GM18498 (cell line): ENCODE results near the gene SORBS1.

Source experiments
- ATAC-seq: cut with Tn5 transposase; IDR thresholded peaks from one replicate; pipeline ENCODE4 v1.9.1; 2021; ENCODE audit warnings: mild to moderate bottlenecking, moderate library complexity; ENCODE audit not compliant: unreplicated experiment

Gene SORBS1

DNA sequence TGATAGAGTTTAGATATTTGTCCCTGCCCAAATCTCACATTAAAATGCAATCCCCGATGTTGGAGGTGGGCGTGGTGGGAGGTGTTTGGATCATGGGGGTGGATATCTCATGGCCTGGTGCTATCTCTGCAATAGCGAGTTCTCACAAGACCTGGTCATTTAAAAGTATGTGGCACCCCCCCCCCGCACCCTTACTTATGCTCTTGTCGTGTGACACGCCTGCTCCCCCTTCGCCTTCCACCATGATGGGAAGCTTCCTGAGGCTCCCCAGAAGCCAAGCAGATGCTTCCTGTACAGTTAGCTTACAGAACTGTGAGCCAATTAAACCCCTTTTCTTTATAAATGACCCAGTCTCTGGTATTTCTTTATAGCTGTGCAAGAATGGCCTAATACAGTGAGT, 118.8 kb downstream of the SORBS1 start:
- no peak for ATAC-seq

DNA sequence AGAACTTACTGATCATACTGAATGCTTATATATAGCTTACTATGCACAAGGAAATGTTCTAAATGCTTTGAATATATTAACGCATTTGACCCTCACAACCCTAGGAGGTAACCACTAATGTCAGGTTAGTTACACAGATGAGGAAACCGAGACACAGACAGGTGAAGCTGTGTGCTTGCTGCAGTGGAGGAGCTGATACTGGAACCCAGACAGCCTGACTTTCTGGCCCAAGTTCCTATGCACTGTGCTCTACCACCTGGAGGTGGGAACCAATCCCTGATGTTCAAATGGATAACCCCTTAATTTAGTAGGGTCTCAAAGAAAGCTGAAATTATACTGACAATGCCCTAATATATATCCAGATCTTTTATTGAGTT, 119.6 kb downstream of the SORBS1 start:
- ATAC-seq: peak; percentile 16

DNA sequence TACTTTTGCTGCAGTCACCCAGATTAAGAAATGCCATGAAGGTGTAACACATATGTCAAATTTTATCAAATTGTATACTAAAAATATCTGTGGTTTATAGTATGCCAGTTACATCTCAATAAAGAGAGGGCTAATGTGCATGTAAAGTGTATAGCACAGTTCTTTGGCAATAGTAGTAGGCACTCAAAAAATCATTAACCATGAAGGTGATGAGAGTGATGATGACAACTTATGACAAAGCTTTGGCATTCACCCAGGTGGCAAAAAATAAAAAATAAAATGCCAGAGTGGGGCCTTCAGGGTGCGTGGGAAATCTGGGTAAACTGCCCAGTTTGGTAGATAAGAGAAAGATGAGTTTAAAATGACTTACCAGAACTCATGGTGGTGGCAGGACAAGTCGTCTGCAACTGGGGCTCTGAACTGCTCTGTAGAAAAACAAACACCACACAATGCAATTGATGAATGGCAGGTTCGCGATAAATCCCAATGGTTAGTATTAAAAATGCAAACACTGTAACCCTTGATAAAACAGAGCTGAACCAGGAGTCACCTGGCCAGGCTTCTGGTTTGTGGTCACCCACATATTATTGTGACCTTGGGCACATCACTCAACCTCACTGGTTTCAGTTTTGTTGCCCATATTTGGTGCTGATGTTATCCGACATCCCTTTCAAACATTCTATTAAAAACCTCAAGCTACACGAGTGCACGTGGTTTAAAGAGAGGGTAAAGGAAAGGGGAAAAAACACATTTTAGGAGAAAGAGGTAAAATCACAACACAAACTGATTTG, 120.2 kb downstream of the SORBS1 start:
- ATAC-seq: peak; percentile 89

DNA sequence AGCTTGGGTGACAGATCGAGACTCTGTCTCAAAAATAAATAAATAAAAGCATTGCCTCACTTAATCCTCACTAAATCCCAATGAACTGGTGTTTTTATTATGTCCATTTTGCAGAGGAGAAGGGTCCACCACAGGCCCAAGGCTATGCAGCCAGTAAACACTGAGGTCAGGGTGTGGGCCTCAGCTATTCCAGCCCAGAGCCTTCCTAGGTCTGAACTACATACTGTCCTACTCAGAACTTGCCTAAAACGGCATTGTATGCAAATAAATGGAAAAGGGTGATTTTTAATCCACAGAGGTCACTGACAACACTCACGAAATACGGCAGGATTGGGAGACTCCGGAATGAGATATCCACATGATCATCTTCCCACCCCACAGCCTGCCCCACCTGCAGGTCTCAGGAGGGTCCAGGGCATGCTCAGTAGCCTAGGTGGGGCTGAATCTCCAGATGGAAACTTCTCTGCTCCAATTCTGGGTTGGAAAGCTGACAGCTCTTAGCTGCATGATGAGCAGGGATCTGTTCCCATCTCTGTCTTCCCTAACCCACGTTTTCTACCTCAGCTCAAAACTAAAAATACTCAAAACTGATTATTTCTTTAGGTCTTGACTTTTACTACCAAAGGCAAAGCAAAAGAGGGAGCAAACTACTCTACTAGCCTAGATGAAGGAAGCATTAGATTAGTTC, 121.0 kb downstream of the SORBS1 start:
- no peak for ATAC-seq

DNA sequence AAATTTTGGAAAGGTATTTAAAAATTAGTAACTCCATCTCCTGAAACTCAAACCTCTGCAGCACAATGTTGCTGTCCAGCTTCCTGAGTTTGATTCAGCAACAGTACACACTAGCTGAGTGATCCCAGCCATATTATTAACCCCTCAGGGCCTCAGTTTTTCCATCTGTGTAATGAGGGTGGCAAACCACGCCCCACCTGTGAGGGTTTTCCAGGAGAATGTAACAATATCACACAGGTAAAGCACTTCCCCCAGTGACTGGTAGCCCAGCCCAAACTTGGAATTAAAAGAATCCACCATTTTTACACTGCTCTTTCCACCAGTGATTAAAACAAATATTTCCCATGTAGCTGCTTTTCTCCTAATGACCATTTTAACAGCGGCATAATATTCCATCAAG, 122.4 kb downstream of the SORBS1 start:
- no peak for ATAC-seq

DNA sequence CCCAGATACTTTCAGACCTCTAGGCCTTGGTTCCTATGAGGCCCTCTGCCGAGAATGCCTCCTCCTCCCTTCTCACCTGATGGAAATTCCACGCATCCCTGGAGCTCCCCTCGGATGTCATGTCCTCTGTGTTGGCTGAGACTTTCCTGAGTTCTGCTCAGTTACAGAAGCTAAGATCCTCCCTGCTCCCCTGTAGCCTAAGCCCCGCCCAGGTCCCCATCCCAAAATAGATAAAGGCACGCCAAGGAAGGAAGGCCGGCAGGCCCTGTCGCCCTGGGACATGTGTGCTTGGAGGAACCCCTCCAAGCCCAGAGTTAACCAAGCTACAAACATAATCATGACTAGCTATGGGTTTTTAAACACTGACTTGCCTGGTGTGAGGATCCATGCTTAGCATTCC, 123.5 kb downstream of the SORBS1 start:
- ATAC-seq: no peak

DNA sequence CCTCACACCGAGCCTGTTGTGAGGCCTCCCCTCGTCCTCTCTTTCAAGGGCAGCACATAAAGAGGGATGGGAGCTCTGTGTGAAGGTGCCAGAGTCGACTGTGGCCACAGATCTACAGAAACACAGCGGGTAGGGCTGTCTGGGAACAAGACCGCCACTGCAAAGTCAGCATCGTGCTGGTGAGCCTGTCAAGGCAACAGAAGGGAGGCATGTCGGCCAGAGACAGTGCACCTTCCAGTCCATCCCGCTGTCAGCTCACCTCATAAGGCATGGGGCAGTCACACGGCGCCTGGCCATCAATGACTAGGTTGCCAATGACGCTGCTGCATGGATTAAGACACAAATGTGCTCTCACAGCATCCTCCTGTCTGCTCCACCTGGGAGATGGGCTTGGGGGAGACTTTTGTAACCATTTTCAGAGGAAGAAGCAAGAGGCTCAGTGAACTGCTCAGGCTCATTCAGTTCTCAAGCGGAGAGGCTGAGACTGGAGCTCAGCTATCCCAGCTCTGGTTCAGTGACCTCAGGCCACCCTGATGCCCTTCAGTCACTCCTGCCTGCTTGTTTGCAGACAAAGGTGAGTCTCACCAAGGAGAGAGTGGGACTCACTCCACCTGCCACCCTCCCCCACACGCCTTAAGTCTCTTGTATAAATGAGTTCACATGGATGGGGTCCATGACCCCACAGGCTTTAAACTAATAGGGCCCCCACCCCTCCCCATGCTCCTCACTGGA, 125.5 kb downstream of the SORBS1 start:
- no peak for ATAC-seq

DNA sequence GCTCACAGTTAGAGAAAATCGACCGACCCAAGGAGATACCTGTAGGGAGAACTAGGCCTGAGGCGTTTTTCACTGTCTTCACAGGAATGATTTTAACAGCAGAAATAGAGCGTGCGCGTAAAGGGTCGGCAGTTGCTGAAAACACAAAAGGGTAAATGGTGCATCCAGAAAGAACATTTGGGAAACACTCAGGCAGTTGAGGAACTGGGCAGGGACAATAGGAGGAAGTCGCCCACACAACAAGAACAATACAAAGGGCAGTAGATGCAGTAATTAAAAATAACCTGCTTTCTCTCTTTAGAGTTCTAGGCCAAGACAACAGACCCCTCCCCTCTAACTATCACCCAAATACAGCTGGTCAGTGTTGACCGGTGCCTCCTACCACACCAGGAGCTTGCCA, 126.6 kb downstream of the SORBS1 start:
- ATAC-seq: no peak

DNA sequence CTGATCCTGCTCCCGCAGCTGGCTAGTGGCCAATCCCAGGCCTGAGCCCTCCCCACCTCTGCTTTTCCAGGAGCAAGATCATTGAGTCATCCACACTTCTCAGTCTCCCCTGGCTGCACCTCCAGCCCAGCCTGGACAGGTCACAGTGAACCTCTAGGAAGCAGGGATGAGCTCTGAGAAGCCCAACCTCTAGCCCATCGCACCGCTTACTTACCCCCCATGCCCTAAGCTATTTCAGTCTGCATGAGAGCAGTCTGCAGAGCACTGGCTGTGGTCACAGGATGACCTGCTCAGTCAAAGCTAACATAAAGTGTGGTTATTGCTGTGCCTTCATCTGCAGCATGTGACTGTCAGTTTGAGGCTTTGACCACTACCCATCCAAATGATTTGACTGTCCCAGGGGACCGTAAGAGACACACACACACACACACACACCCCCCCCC, 129.2 kb downstream of the SORBS1 start:
- ATAC-seq: peak; percentile 37

DNA sequence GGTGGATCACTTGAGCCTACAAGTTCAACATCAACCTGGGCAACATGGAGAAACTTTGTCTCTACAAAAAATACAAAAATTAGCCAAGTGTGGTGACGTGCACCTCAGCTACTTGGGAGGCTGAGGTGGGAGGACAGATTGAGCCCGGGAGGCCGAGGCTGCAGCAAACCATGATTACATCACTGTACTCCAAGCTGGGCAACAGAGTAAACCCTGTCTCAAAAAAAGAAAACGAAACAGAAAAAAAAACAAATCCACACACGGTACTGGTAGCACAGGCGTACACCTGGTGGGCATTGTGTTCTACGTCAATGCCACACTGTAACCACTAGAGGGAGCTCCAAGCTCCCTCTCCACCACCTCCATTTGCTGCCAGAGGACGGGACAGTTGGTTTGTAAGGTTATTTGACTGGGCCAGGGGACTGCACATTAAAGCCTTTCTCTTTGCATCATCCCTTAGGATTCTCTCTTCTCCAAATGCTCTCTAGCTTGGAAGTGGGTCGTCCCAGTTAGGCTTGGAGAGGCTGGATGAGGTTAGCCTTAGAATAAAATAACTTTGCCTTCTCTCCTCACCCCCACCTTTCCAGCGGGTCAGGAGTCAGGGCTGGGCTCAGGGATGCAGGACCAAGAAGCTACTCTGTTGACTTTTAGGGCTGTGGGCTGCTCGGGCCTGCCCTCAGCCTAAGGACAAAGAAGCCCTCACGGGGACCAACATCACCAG, 130.8 kb downstream of the SORBS1 start:
- ATAC-seq: peak; percentile 79

DNA sequence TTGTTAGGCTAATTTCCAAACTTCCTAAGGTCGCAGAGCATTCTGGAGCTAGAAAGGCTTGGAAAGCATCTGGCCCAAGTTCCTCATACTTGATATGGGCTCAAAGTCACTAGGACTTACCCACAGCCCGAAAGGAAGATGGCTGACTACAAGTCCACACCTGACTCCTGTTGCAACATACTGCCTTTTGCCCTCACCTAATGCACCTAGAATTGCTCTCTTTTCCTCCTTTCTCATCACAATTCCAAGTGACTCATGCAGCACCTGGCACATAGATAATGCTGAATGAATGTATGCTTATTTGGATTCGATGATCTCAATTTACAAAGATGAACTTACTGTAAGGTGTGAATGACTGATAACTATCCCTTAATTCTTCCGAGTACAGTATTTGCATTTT, 131.5 kb downstream of the SORBS1 start:
- ATAC-seq: no peak

DNA sequence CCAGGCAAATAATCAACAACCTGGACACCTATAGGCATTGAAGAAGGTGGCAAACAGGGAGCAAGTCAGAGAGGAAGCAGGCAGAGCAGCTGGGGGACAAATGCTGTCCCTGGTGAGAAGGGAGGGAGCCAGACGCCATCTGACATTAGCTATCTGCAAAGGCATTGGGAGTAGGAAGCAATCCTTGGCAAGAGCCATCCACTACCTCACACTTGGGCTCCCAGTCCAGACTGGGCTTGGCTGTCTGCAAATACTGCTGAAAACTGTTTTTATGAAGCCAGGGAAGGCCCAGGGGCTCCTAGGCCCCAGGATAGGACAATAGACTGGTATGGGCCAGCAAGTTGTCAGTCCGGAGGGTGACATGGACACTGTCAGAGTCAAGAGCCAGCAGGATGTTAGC, 132.5 kb downstream of the SORBS1 start:
- no peak for ATAC-seq

DNA sequence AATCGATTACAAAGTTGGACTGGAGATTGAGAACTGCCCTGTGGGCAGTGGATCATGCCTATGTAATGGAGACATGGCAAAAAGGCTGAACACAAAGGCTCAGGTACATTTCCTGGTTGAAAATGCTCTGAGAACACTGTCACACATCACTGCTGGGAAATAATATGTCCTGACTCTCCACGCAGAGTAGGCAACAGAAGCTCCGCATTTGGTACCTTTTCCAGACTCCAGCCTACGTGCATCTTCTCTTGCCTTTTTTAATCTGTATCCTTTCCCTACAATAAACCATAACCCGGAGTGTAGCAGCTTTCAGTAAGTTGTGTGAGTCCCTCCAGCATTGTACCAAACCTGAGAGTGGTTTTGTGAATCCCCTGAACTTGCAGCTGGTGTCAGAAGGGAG, 134.7 kb downstream of the SORBS1 start:
- ATAC-seq: no peak

DNA sequence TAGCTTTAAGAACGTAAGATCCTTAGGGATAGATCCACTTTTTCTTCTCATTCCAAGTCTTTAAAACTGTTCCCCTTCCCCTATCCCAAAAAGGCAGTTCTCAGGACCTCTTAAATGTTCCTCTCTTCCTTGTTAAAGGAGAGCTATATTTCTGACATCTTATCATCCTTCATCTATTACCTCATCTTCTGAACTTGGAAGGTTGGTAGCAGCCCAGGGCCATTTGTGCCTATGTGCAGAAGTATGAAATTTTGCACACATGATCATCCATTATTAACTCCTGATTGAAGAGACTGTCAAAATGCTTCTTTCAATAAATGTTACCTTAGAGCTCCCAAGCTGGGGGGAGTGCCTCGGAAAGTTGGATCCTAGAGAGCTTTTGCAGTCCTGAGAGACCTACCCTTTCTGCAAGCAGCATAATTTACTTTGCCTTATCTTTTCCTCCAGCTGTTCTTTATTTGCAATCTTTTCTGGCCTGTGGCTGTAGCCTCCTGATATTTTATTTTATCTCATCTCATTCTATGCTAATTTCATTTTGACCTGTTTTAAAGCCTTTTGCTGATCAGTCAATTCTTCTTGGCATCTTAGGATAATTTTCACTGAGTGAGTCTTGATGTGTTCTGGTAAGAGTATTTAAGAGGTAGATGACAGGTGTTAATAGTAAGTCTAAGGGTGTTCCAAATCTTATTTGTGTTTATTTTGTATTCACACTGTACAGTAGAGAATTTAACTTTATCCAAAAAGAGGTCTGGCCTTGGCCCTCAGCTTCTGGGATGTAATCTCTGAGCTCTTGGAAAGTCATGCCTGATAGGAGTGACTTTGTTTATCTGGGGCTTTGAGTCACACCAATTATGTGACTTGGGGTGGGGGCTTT, 135.3 kb downstream of the SORBS1 start:
- ATAC-seq: no peak

DNA sequence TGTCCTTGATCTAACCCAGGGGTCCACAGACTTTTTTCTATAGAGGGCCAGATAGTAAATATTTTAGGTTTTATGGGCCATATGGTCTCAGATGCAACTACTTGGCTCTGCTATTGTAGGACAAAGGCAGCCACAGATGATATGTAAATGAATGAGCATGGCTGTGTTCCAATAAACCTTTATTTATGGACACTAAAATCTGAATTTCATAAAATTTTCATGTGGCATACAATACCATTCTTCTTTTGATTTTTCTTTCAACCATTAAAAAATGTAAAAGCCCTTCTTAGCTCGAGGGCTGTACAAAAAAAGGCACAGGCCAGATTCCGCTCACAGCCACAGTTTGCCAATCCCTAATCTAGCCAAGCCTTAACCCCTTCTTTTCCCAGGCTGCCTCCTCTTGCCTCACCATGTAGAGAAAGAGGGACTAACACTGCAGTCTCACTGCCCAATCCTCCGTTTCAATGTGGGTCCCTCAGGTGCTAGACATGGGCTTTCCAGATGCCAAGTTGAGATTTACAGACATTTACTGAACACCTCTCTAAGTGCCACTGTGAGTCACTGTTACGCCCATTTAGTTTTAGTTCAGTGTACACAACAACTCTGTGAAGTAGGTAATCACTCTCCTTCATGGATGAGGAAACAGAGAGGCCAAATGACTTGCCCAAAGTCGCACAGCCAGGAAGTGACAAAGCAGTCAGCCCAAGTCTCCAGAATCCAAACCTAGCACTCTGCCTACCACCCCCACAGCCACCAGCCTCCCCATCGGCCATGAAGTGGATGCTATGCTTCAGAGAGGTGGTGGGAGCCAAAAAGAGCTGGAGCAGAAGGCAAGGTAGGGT, 137.8 kb downstream of the SORBS1 start:
- no peak for ATAC-seq

DNA sequence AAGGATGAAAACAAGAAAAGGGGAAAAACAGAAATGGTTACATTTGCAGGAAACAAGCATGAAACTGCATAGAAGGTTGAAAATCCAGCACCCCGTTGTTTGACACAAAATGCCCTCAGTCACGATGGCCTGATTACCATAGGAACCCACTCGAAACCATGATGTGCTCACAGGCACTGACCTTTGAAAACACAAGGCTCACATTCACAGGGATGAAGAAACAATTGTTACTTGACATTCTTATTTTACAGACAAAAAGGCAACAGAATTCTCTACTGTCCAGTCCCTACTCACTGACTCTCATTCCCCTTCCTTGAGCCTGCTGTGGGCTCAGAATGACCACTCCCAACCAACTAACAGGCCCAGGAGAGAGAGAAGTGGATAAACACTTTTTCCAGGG, 138.9 kb downstream of the SORBS1 start:
- ATAC-seq: no peak

DNA sequence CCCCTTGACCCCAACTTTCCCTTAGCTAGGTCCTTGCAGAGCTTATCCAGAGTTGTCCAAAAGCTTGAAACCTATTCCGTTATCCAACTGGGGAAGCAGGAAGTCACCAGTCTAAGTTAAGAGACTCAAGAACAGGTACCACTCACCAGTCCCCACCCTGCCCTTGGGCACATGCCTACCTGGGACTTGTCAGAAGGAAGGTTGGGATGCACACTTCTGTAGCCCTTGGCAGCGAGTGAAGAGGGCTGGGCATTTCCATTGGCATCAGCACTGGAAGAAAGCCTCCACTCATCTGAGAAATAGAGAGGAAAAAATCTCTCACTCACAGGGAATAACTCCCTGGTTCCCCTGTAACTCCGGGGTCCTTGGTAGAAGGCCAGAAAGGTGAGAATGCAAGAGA, 139.4 kb downstream of the SORBS1 start:
- no peak for ATAC-seq

DNA sequence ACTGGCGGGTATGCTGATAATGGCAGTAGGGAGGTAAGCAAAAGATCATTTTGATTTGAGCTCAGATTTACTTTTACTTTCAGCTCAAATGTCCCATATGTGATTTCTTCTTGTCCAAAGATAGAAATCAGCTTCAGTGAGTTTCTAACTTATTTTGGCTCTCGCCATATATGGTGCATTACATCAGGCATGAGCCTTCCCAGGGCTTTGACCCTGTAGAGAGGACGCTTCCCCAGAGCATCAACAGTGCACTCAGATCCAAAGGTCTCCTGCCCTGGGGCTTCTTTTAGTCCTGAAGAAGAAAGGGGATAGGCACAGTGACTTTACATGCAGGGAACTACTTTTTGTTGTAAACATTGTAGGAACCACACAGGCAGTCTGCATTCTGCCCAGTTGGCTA, 141.8 kb downstream of the SORBS1 start:
- ATAC-seq: no peak

DNA sequence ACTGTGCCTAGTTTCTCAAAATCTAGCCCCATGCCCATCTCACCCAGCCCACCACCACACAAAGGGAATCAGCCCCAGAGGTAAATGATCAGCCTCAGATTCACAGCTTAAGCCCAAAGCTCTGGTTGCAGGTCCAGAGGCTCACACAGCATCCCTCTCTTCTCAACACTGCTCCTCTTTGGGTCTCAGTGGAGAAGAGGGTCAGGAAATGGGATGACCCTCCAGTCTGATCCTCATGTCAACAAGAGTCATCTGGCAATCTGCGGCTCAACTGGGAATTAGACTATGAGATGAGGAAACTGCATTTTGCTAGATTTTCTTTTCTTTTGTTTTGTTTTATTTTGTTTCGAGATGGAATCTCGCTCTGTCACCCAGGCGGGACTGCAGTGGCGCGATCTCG, 144.2 kb downstream of the SORBS1 start:
- no peak for ATAC-seq
